Esophagus (tissue), 2 donors: ENCODE measurements around the gene HDAC4. TPM values are rescaled to one million over a fixed set of nuclear protein-coding genes. Genes with fewer than 3 reads are reported as not detected.
"Not testable (repeated sequence)": the region's sequence is repeated elsewhere in the genome, so short reads cannot be mapped to it uniquely, and the experiment has no call there.

Experiments used
- H3K27ac ChIP-seq, 2 donors: one replicate each; pipeline ENCODE4 v1.5.1; 2013; ENCODE audit warnings: low read depth in 2 of 2, mild to moderate bottlenecking in 2 of 2, inconsistent platforms in 1 of 2, low read length in 1 of 2, moderate library complexity in 1 of 2
- H3K27me3 ChIP-seq, 2 donors: one replicate each; pipeline ENCODE4 v1.6.1; 2013; ENCODE audit warnings: low read length in 2 of 2, control low read depth in 1 of 2, mild to moderate bottlenecking in 1 of 2; ENCODE audit not compliant: insufficient read depth in 2 of 2, control insufficient read depth in 1 of 2
- H3K36me3 ChIP-seq, 2 donors: one replicate each; pipeline ENCODE4 v1.6.1; 2013; ENCODE audit warnings: low read length in 1 of 2; ENCODE audit not compliant: control insufficient read depth in 2 of 2, insufficient read depth in 2 of 2
- H3K4me1 ChIP-seq, 2 donors: one replicate each; pipeline ENCODE4 v1.6.1; 2013; ENCODE audit warnings: low read length in 1 of 2; ENCODE audit not compliant: control insufficient read depth in 2 of 2, insufficient read depth in 2 of 2
- H3K4me3 ChIP-seq, 2 donors: one replicate each; pipeline ENCODE4 v1.5.1; 2013; ENCODE audit warnings: low read length in 2 of 2, mild to moderate bottlenecking in 2 of 2, low read depth in 1 of 2, moderate library complexity in 1 of 2
- H3K9me3 ChIP-seq, 2 donors: one replicate each; pipeline ENCODE4 v1.6.1; 2013; ENCODE audit warnings: mild to moderate bottlenecking in 2 of 2, low read depth in 1 of 2, low read length in 1 of 2, moderate library complexity in 1 of 2; ENCODE audit not compliant: control insufficient read depth in 2 of 2, insufficient read depth in 1 of 2
- WGBS, 2 donors: extraction: QIAGEN DNeasy Blood & Tissue Kit; methylation state at CpG; one replicate each; pipeline ENCODE4 v1.1.7; 2013; 5-methylcytosine and 5-hydroxymethylcytosine counted together
- polyA plus RNA-seq, 2 donors: library from polyadenylated mRNA; stranded (reverse); fragments of 200-250 nt; gene quantifications; one replicate each; pipeline ENCODE4 v1.2.3, GENCODE V29; 2013
- donor health status: healthy with polysubstance abuse.
- donor health status: Bipolar disorder and iron deficiency.

The HDAC4 gene
- 10 to 100 TPM in 1 of 2 donors, 1 to 10 TPM in 1; 5.9 to 10.2 TPM for polyA plus RNA-seq

- Histone ChIP-seq H3K4me1 (peaks cover 3 to 6% of the 10 kb centered on the region in 2 donors), H3K9me3 (no peaks in the 10 kb centered on the region), H3K27me3 (no peaks in the 10 kb centered on the region), H3K36me3 (no peaks in the 10 kb centered on the region), H3K4me3 (peak within 1 kb of the TSS; percentile 77 to 86), H3K27ac (peak within 1 kb of the TSS; percentile 98 to 99)
- 1% methylated on average over 41 to 78 of the region's 78 CpGs for WGBS, 2 donors
These were observed at the start of gene HDAC4 for GRCh38 chr2:239400596-239401066. HDAC4 (minus strand) TSS chr2:239401020; CDS start chr2:239352699, 48,321 bp downstream.

GRCh38 chr2:239449468-239449867 lies 48.6 kb upstream of the HDAC4 start:
- H3K36me3 ChIP-seq, H3K4me3 ChIP-seq, H3K27ac ChIP-seq, H3K27me3 ChIP-seq, H3K9me3 ChIP-seq, H3K4me1 ChIP-seq: not testable (repeated sequence)
- WGBS, 2 donors: 94 to 98% methylated on average over 28 to 32 of the region's 32 CpGs

GRCh38 chr2:239445771-239446524 lies 45.1 kb upstream of the HDAC4 start:
- Histone ChIP-seq H3K9me3 (no peaks in the 10 kb centered on the region), H3K27ac (peak overlapping the region; percentile 85 to 89), H3K4me1 (peaks cover 7 to 11% of the 10 kb centered on the region in 2 donors), H3K4me3 (no peak overlapping the region), H3K36me3 (no peaks in the 10 kb centered on the region), H3K27me3 (no peaks in the 10 kb centered on the region)
- WGBS, 2 donors: 52 to 63% methylated on average over 6 of the region's 6 CpGs

GRCh38 chr2:239444626-239445577 lies 44.1 kb upstream of the HDAC4 start:
- H3K27ac ChIP-seq: peak overlapping the region; percentile 85 to 94
- WGBS, 2 donors: 33 to 40% methylated on average over 20 of the region's 20 CpGs
- H3K36me3 ChIP-seq: no peaks in the 10 kb centered on the region
- H3K4me1 ChIP-seq: peaks cover 14 to 17% of the 10 kb centered on the region in 2 donors
- no peak overlapping the region for H3K4me3 ChIP-seq
- no peaks in the 10 kb centered on the region for H3K27me3 ChIP-seq
- H3K9me3 ChIP-seq: no peaks in the 10 kb centered on the region

- WGBS, 2 donors: 63 to 75% methylated on average over 14 of the region's 14 CpGs
- peaks cover 17 to 20% of the 10 kb centered on the region in 2 donors for H3K4me1 ChIP-seq
- H3K4me3 ChIP-seq: no peak overlapping the region
- no peaks in the 10 kb centered on the region for H3K9me3 ChIP-seq
- no peaks in the 10 kb centered on the region for H3K27me3 ChIP-seq
- peak overlapping the region; percentile 85 to 98 for H3K27ac ChIP-seq
- H3K36me3 ChIP-seq: no peaks in the 10 kb centered on the region
These were observed 43.1 kb upstream of the HDAC4 start for GRCh38 chr2:239443666-239444567.

GRCh38 chr2:239443102-239443620 lies 42.3 kb upstream of the HDAC4 start:
- H3K4me3 ChIP-seq: no peak overlapping the region
- peaks cover 17 to 20% of the 10 kb centered on the region in 2 donors for H3K4me1 ChIP-seq
- H3K36me3 ChIP-seq: no peaks in the 10 kb centered on the region
- 94 to 98% methylated on average over 8 of the region's 8 CpGs for WGBS, 2 donors
- peak overlapping the region; percentile 74 to 85 for H3K27ac ChIP-seq
- H3K27me3 ChIP-seq: no peaks in the 10 kb centered on the region
- H3K9me3 ChIP-seq: no peaks in the 10 kb centered on the region

GRCh38 chr2:239442192-239442591 lies 41.4 kb upstream of the HDAC4 start:
- 84 to 88% methylated on average over 7 of the region's 7 CpGs for WGBS, 2 donors
- Histone ChIP-seq H3K4me1 (peaks cover 17 to 20% of the 10 kb centered on the region in 2 donors), H3K27me3 (no peaks in the 10 kb centered on the region)

GRCh38 chr2:239441261-239442078 lies 40.6 kb upstream of the HDAC4 start:
- Histone ChIP-seq H3K4me1 (peaks cover 17 to 20% of the 10 kb centered on the region in 2 donors), H3K27me3 (no peaks in the 10 kb centered on the region), H3K27ac (peak overlapping the region in 1 of 2 donors; percentile 56), H3K4me3 (no peak overlapping the region), H3K9me3 (peaks cover 0 to under 1% of the 10 kb centered on the region in 2 donors), H3K36me3 (no peaks in the 10 kb centered on the region)
- 51 to 63% methylated on average over 19 of the region's 19 CpGs for WGBS, 2 donors

More at GRCh38 chr2:239442192-239442591, 41.4 kb upstream of the HDAC4 start:
- Histone ChIP-seq H3K9me3 (no peaks in the 10 kb centered on the region), H3K4me3 (no peak overlapping the region), H3K27ac (no peak overlapping the region), H3K36me3 (no peaks in the 10 kb centered on the region)
